Mucosa of descending colon (tissue), 3 donors: ENCODE results near the gene HDAC7. TPM values are rescaled to one million over a fixed set of nuclear protein-coding genes. Genes with fewer than 3 reads are reported as not detected.

Source experiments
- ATAC-seq: fragments of 200-7000 bp; cut with Tn5 transposase; one replicate; pipeline ENCODE4 v1.9.1; 2020; ENCODE audit warnings: mild to moderate bottlenecking, moderate library complexity
- DNase-seq, 3 donors: peaks; one replicate each; pipeline ENCODE4 v3.0.0-alpha.2; 2020
- H3K36me3 ChIP-seq: fragments of 200-600 bp; one replicate; pipeline ENCODE4 v1.8.0; 2021; ENCODE audit warnings: low read depth, mild to moderate bottlenecking
- H3K4me1 ChIP-seq: fragments of 200-600 bp; one replicate; pipeline ENCODE4 v1.8.0; 2021; ENCODE audit warnings: low read depth, mild to moderate bottlenecking
- H3K4me3 ChIP-seq: fragments of 200-600 bp; one replicate; pipeline ENCODE4 v1.8.0; 2021; ENCODE audit warnings: mild to moderate bottlenecking
- H3K9me3 ChIP-seq: fragments of 200-600 bp; one replicate; pipeline ENCODE4 v1.8.0; 2021; ENCODE audit warnings: mild to moderate bottlenecking
- CTCF ChIP-seq: fragments of 200-600 bp; IDR thresholded peaks from one replicate; pipeline ENCODE4 v1.8.0; 2022; ENCODE audit warnings: antibody characterized with exemption, mild to moderate bottlenecking
- intact Hi-C, 2 donors: fragments of 100-400 bp; cut with DNase I in 1 of 2; cut with micrococcal nuclease in 1 of 2; formaldehyde crosslinking; loops; one replicate each; pipeline versions ENCODE4 v1.11.0 to v1.11.1; 2022; cut with DNase I, micrococcal nuclease
- total RNA-seq, 3 donors: library from RNA; stranded (reverse); fragmentation: NEBNext Ultra II Directional in 2 of 3; extraction: Animal tissue kit (Norgen Biotek cat#: 25700) in 2 of 3; gene quantifications; one replicate each; pipeline versions ENCODE4 v1.2.1 to v1.2.4, GENCODE V29; 2021 to 2023
- donor health status: DM: no; HTN: no; CAD: no; lungs with moderate emphysema.
- donor health status: DM: no; HTN: no; CAD: no.
- donor health status: DM: no; HTN: yes; CAD: no.

The HDAC7 gene
- total RNA-seq, 3 donors from 2014 or later: 19.5 to 67.4 (median 33.2) TPM

GRCh38 chr12:47778881-47779280 is 40.8 kb downstream of the HDAC7 start:
- DNase-seq (peak in 1 of 3 donors; percentile 55), ATAC-seq (no peak)
- Histone ChIP-seq H3K9me3 (no peaks in the 10 kb centered on the region), H3K4me1 (peaks cover 10% of the 10 kb centered on the region), H3K4me3 (no peak overlapping the region), H3K36me3 (no peaks in the 10 kb centered on the region)
- intact Hi-C loops: loop anchor here (2.0 to 10.0 kb wide), 3 partner anchors 54 to 64 kb away; partner anchors contain the start of gene ENDOU (in 1 of the 2)
- TF ChIP-seq CTCF: no peak

- ATAC-seq (no peak), DNase-seq (peak in 2 of 3 donors; percentile 10 to 52)
- intact Hi-C loops: loop anchor here (2.0 to 10.0 kb wide), 3 partner anchors 53 to 63 kb away; partner anchors contain the start of gene ENDOU (in 1 of the 2)
- H3K4me1 ChIP-seq: peaks cover 10% of the 10 kb centered on the region
- TF ChIP-seq CTCF: no peak
- H3K4me3 ChIP-seq: no peak overlapping the region
- H3K36me3 ChIP-seq: no peaks in the 10 kb centered on the region
- H3K9me3 ChIP-seq: no peaks in the 10 kb centered on the region
Measured at GRCh38 chr12:47777741-47778558, 41.8 kb downstream of the HDAC7 start.

- Histone ChIP-seq H3K36me3 (no peaks in the 10 kb centered on the region), H3K4me3 (no peak overlapping the region), H3K9me3 (no peaks in the 10 kb centered on the region), H3K4me1 (peaks cover 10% of the 10 kb centered on the region)
- ATAC-seq: no peak
- peak in 1 of 3 donors; percentile 22 for DNase-seq
- intact Hi-C loops: loop anchor here (10.0 kb wide), 2 partner anchors 52 to 58 kb away; partner anchors contain the start of gene ENDOU (in 1 of the 2)
- TF ChIP-seq CTCF: no peak
Measured at GRCh38 chr12:47777151-47777550, 42.6 kb downstream of the HDAC7 start.

GRCh38 chr12:47776471-47777143 is 43.1 kb downstream of the HDAC7 start:
- H3K4me1 ChIP-seq: peaks cover 10% of the 10 kb centered on the region
- DNase-seq: peak in 1 of 3 donors; percentile 36
- H3K4me3 ChIP-seq: no peak overlapping the region
- no peak for ATAC-seq
- intact Hi-C loops: loop anchor here (10.0 kb wide), 2 partner anchors 52 to 58 kb away; partner anchors contain the start of gene ENDOU (in 1 of the 2)
- no peaks in the 10 kb centered on the region for H3K9me3 ChIP-seq
- TF ChIP-seq CTCF: no peak
- no peaks in the 10 kb centered on the region for H3K36me3 ChIP-seq

GRCh38 chr12:47775100-47775911 is 44.4 kb downstream of the HDAC7 start:
- intact Hi-C loops: loop anchor here (10.0 kb wide), 2 partner anchors 51 to 59 kb away; partner anchors contain the start of gene ENDOU (in 1 of the 2)
- TF ChIP-seq CTCF: no peak
- H3K36me3 ChIP-seq: no peaks in the 10 kb centered on the region
- no peaks in the 10 kb centered on the region for H3K9me3 ChIP-seq
- DNase-seq (peak in 1 of 3 donors; percentile 53), ATAC-seq (no peak)
- peaks cover 10% of the 10 kb centered on the region for H3K4me1 ChIP-seq
- no peak overlapping the region for H3K4me3 ChIP-seq
